ENCODE measurements around the gene ANKRD27.

- TF ChIP-seq CTCF (IDR thresholded peaks at IDR 0.05) (no peak), POLR2A (IDR thresholded peaks at IDR 0.05) (no peak), POLR2AphosphoS5 (IDR thresholded peaks at IDR 0.05) (no peak)
Measured at GRCh38 chr19:32630338-32630737, 44.6 kb downstream of the ANKRD27 start.
